GM18909 (cell line): ENCODE data around the gene CEP97.
A peak's percentile ranks its signal among the peaks of the same experiment; 100 is the strongest.
"Not testable (repeated sequence)": the region's sequence is repeated elsewhere in the genome, so short reads cannot be mapped to it uniquely, and the experiment has no call there.

Source experiments
- ATAC-seq: cut with Tn5 transposase; IDR thresholded peaks from one replicate; pipeline ENCODE4 v1.9.1; 2021; ENCODE audit warnings: mild to moderate bottlenecking; ENCODE audit not compliant: unreplicated experiment, poor library complexity

CEP97 gene

GRCh38 chr3:101724329-101725193, at the start of gene CEP97:
CEP97 (plus strand) TSS chr3:101724614; CDS start chr3:101724677, 63 bp downstream.
- peak; percentile 92 for ATAC-seq

- no peak for ATAC-seq
Observed at GRCh38 chr3:101675709-101676215, 48.7 kb upstream of the CEP97 start.

DNA sequence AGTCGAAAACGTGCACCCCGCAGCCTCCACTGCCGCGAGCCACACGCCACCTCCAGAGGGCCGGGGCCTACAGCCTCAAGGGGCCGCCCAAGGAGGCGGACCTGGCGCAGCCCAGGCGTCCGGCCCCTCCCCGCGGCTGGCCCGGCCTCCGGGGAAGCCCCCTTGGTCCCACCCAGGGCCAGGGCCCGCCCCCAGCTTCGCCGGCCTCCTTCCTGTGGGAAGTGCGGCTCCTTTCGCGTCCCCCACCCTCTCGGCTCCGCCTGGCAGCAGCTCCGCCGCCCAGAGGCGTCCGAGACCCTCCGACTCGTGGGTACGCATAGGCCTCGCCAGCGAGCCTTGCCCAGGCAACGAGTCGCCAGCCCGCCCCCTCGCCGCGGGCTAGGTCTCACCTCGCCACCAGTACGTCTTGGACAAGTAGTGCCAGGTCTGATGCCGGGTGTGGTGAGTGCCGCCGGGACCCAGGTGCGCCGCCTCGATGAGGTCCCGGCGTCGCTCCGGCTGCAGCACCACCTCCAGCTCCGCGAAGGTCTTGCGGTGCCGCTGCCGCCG, 48.1 kb upstream of the CEP97 start:
- peak; percentile 88 for ATAC-seq

DNA sequence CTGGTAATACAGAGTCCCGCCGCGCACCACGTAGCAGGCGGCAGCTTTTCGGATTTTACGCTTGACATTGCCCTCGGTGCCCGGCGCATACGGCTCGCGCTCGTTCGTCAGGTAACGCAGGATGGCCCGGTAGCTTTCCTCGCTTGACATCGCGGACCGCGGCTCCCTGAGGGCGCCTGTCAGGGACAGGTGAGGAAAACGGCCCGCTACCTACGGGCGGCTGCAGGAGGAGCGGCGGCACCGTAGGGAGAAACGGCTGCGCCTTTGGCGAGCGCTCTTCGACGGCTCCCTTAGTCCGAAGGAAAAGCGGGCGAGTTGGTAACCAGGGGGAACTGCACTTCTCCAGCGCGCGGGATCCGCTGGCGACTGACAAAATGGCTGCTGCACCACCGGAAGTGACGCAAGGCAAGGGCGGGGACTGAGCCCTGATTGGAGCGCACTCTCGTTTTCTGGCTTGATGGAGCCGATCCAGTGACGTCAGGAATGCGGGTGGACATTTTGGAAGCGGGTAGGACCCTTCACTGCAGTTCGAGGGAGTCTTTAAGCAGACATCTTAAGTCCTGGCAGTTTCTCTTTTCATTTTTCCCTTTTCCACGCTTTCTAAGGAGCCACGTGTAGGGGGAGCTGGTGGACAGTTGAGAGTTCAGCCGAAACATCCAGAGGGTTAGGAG, 47.5 kb upstream of the CEP97 start, which contains the start of gene ZBTB11:
ZBTB11 (minus strand) TSS at position 368 of the 671 bp plus-strand sequence; CDS start at position 150, 218 bp downstream.
- ATAC-seq: peak; percentile 74

DNA sequence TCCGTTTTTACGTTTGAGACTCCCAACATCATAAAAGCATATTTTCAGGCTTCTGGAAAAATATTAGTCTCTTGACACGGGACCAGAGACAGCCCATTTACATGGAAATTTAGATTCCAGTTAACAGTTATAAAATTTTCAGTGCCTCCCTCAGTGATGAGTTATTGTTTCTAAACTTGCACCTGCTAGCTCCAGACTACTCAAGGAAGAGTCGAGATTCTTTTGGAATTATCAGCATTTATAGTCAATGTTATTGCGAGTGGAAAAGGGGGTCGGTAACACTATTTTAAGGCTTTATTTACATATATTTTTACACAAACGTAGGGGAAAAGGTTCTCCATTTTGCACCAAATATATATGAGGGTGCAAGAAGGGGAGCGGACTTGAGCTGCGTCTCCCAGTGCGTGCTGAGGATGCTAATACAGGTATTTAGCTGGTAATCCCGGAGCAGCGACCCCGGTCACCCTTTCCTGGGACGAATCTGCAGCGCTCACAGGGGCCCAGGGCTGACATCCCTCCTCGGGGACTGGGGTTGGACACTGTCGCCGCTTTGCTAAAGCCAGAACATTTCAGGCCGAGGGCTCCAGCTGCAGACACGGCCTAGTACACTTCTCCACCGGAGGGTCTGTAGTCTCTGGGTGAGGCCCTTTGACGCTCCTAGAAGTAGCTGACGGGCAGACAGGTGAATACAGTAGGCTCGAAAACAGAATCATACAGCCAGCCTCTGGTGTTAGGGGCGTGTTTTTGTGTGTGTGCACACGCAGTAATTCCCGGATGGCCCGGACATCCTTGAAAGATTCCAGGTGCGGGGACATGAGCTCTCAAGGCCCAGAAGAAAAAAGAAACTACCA, 46.8 kb upstream of the CEP97 start:
- no peak for ATAC-seq

GRCh38 chr3:101678837-101679236, 45.6 kb upstream of the CEP97 start:
- ATAC-seq: not testable (repeated sequence)

DNA sequence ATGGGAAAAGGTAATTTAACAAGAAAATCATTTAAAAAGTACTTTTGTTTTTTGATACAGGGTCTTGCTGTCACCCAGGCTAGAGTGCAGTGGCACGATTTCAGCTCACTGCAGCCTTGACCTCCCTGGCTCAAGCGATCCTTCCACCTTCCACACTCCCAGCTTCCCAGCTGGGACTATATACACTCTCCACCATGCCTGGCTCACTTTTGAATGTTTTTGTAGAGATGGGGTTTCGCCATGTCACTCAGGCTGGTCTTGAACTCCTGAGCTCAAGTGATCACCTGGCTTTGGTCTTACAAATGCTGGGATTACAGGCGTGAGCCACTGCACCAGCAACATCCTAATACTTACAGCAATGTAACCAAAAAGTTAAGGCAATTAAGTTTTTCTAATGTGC, 43.9 kb upstream of the CEP97 start:
- ATAC-seq: no peak

- ATAC-seq: no peak
Observed at GRCh38 chr3:101685050-101685400, 39.4 kb upstream of the CEP97 start.

DNA sequence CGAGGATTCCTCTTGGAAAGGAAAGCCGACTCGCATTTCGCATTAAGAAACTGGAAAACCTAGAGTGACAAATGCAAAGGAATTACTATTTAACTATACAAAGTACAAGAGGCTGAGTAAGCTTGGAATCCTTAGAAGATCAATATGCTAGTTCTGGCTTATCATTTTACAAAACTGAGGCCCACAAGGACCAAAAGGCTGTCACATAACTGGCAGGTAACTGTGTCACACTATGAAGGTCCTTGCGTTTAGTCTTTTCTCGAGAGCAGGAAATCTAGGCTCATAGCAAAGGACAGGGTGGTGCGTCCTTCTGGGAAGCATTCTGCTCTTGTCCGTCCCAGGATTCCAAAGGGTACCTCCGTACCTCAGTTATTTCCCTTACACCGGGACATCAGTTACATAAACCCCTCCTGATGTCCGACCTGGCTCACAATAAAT, 38.5 kb upstream of the CEP97 start:
- ATAC-seq: peak; percentile 10

GRCh38 chr3:101687142-101687931, 37.1 kb upstream of the CEP97 start:
- no peak for ATAC-seq

- no peak for ATAC-seq
Observed at GRCh38 chr3:101689286-101689685, 35.1 kb upstream of the CEP97 start.

DNA sequence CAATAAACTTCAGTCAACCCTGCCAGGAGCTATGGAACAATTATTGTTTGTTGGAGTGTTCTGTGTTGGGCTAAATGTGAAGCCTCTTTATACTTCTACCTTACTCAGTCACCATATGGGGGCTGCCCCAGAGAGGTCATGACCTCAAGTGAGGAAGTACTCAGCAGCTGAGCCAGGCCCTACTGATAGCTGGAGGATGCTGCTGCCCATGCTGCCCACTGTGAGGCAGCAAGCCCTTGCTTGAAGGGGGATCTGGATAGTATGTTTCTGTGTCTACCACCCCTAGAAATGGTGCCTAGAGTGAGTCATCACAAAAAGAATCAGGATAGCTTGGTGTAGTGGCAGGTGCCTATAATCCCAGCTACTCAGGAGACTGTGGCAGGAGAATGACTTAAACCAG, 33.4 kb upstream of the CEP97 start:
- peak; percentile 51 for ATAC-seq

GRCh38 chr3:101691685-101692671, 32.4 kb upstream of the CEP97 start:
- ATAC-seq: not testable (repeated sequence)

DNA sequence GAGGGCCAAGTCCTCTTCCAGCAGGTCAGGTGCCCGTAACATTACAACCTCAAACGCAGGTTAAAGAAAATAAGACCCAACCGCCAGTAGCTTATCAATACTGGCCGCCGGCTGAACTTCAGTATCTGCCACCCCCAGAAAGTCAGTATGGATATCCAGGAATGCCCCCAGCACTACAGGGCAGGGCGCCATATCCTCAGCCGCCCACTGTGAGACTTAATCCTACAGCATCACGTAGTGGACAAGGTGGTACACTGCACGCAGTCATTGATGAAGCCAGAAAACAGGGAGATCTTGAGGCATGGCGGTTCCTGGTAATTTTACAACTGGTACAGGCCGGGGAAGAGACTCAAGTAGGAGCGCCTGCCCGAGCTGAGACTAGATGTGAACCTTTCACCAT, 30.9 kb upstream of the CEP97 start:
- ATAC-seq: peak; percentile 70

- not testable (repeated sequence) for ATAC-seq
Observed at GRCh38 chr3:101694836-101695235, 29.6 kb upstream of the CEP97 start.

DNA sequence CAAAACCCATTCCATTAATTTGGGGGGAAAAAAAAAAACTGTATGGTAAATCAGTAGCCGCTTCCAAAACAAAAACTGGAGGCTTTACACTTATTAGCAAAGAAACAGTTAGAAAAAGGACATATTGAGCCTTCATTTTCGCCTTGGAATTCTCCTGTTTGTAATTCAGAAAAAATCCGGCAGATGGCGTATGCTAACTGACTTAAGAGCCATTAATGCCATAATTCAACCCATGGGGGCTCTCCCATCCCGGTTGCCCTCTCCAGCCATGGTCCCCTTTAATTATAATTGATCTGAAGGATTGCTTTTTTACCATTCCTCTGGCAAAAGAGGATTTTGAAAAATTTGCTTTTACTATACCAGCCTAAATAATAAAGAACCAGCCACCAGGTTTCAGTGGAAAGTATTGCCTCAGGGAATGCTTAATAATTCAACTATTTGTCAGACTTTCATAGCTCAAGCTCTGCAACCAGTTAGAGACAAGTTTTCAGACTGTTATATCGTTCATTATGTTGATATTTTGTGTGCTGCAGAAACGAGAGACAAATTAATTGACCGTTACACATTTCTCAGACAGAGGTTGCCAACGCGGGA, 28.5 kb upstream of the CEP97 start:
- no peak for ATAC-seq

GRCh38 chr3:101701696-101702634, 22.4 kb upstream of the CEP97 start:
- ATAC-seq: no peak
